Measurements from ENCODE around the gene SHLD1. TPM values are rescaled to one million over a fixed set of nuclear protein-coding genes. Genes with fewer than 3 reads are reported as not detected.

SHLD1 gene
- total RNA-seq, 2 donors from 2014 or later = 7.8 to 11.6 TPM

- ATAC-seq = no peak
- peaks cover 14 to 29% of the 10 kb centered on the region in 2 donors for H3K4me1 Mint-ChIP-seq (ENCODE audit: low read depth in 2 of 2)
- H3K36me3 Mint-ChIP-seq = no peaks in the 10 kb centered on the region
- H3K4me3 Mint-ChIP-seq = peak overlapping the region; percentile 60
- H3K9me3 Mint-ChIP-seq = no peaks in the 10 kb centered on the region
- H3K27ac Mint-ChIP-seq = no peak overlapping the region
- no peaks in the 10 kb centered on the region for H3K27me3 Mint-ChIP-seq
- DNase-seq (ENCODE audit: low spot score) = no peak
Observed at GRCh38 chr20:5842465-5842864, 92.3 kb downstream of the SHLD1 start.

GRCh38 chr20:5843054-5843592 lies 92.9 kb downstream of the SHLD1 start:
- no peak for DNase-seq (ENCODE audit: low spot score)
- ATAC-seq = peak in 1 of 2 donors; percentile 49
- Mint-ChIP-seq H3K9me3 (no peaks in the 10 kb centered on the region), H3K27ac (peak overlapping the region; percentile 17 to 30), H3K36me3 (no peaks in the 10 kb centered on the region), H3K27me3 (no peaks in the 10 kb centered on the region), H3K4me3 (peak overlapping the region; percentile 60), H3K4me1 (ENCODE audit: low read depth in 2 of 2) (peaks cover 14 to 29% of the 10 kb centered on the region in 2 donors)

GRCh38 chr20:5844063-5844681 lies 94.0 kb downstream of the SHLD1 start:
- Mint-ChIP-seq H3K4me1 (ENCODE audit: low read depth in 2 of 2) (peaks cover 16 to 37% of the 10 kb centered on the region in 2 donors), H3K27ac (peak overlapping the region; percentile 30 to 42)
- DNase-seq (ENCODE audit: low spot score) = no peak

GRCh38 chr20:5845681-5846615 lies 95.7 kb downstream of the SHLD1 start:
- no peak overlapping the region for H3K4me3 Mint-ChIP-seq
- ATAC-seq = no peak
- no peaks in the 10 kb centered on the region for H3K9me3 Mint-ChIP-seq
- no peaks in the 10 kb centered on the region for H3K27me3 Mint-ChIP-seq
- no peak for DNase-seq (ENCODE audit: low spot score)
- peaks cover 17 to 38% of the 10 kb centered on the region in 2 donors for H3K4me1 Mint-ChIP-seq (ENCODE audit: low read depth in 2 of 2)
- H3K36me3 Mint-ChIP-seq = no peaks in the 10 kb centered on the region
- no peak overlapping the region for H3K27ac Mint-ChIP-seq

More at GRCh38 chr20:5844063-5844681, 94.0 kb downstream of the SHLD1 start:
- Mint-ChIP-seq H3K36me3 (no peaks in the 10 kb centered on the region), H3K4me3 (peak overlapping the region; percentile 73), H3K27me3 (no peaks in the 10 kb centered on the region), H3K9me3 (no peaks in the 10 kb centered on the region)
- peak; percentile 93 to 98 for ATAC-seq

GRCh38 chr20:5848711-5849505 lies 98.7 kb downstream of the SHLD1 start:
- peaks cover 14 to 21% of the 10 kb centered on the region in 2 donors for H3K4me1 Mint-ChIP-seq (ENCODE audit: low read depth in 2 of 2)
- H3K9me3 Mint-ChIP-seq = no peaks in the 10 kb centered on the region
- DNase-seq (ENCODE audit: low spot score) = no peak
- no peaks in the 10 kb centered on the region for H3K36me3 Mint-ChIP-seq
- no peaks in the 10 kb centered on the region for H3K27me3 Mint-ChIP-seq
- no peak for ATAC-seq
- no peak overlapping the region for H3K4me3 Mint-ChIP-seq
- H3K27ac Mint-ChIP-seq = no peak overlapping the region

GRCh38 chr20:5855939-5856338 lies 105.7 kb downstream of the SHLD1 start:
- Mint-ChIP-seq H3K9me3 (no peaks in the 10 kb centered on the region), H3K27me3 (no peaks in the 10 kb centered on the region), H3K36me3 (no peaks in the 10 kb centered on the region), H3K4me1 (ENCODE audit: low read depth in 2 of 2) (peaks cover 0 to 3% of the 10 kb centered on the region in 2 donors), H3K4me3 (no peak overlapping the region), H3K27ac (no peak overlapping the region)
- no peak for DNase-seq (ENCODE audit: low spot score)
- no peak for ATAC-seq

- Mint-ChIP-seq H3K27ac (no peak overlapping the region), H3K4me3 (no peak overlapping the region), H3K4me1 (ENCODE audit: low read depth in 2 of 2) (peaks cover 12 to 13% of the 10 kb centered on the region in 2 donors), H3K36me3 (no peaks in the 10 kb centered on the region), H3K9me3 (no peaks in the 10 kb centered on the region), H3K27me3 (no peaks in the 10 kb centered on the region)
- ATAC-seq (no peak), DNase-seq (ENCODE audit: low spot score) (no peak)
Observed at GRCh38 chr20:5859608-5860007, 109.4 kb downstream of the SHLD1 start.

- ATAC-seq (no peak), DNase-seq (ENCODE audit: low spot score) (no peak)
- Mint-ChIP-seq H3K36me3 (no peaks in the 10 kb centered on the region), H3K9me3 (no peaks in the 10 kb centered on the region), H3K4me1 (ENCODE audit: low read depth in 2 of 2) (peaks cover 14 to 22% of the 10 kb centered on the region in 2 donors), H3K4me3 (peak overlapping the region; percentile 60), H3K27me3 (no peaks in the 10 kb centered on the region), H3K27ac (peak overlapping the region; percentile 37 to 57)
Observed at GRCh38 chr20:5862703-5863039, 112.5 kb downstream of the SHLD1 start.

GRCh38 chr20:5863040-5863833 lies 113.0 kb downstream of the SHLD1 start:
- Mint-ChIP-seq H3K9me3 (no peaks in the 10 kb centered on the region), H3K36me3 (no peaks in the 10 kb centered on the region), H3K4me3 (peak overlapping the region; percentile 60), H3K4me1 (ENCODE audit: low read depth in 2 of 2) (peaks cover 14 to 22% of the 10 kb centered on the region in 2 donors), H3K27me3 (no peaks in the 10 kb centered on the region), H3K27ac (peak overlapping the region; percentile 37 to 57)
- DNase-seq (ENCODE audit: low spot score) = no peak
- peak; percentile 73 to 86 for ATAC-seq

GRCh38 chr20:5864428-5864827 lies 114.2 kb downstream of the SHLD1 start:
- ATAC-seq = no peak
- Mint-ChIP-seq H3K9me3 (no peaks in the 10 kb centered on the region), H3K4me1 (ENCODE audit: low read depth in 2 of 2) (peaks cover 14 to 22% of the 10 kb centered on the region in 2 donors), H3K4me3 (peak overlapping the region; percentile 38), H3K36me3 (no peaks in the 10 kb centered on the region), H3K27me3 (no peaks in the 10 kb centered on the region), H3K27ac (peak overlapping the region in 1 of 2 donors; percentile 68)
- DNase-seq (ENCODE audit: low spot score) = no peak

GRCh38 chr20:5864873-5865587 lies 114.8 kb downstream of the SHLD1 start:
- H3K4me3 Mint-ChIP-seq = no peak overlapping the region
- peak overlapping the region in 1 of 2 donors; percentile 68 for H3K27ac Mint-ChIP-seq
- no peaks in the 10 kb centered on the region for H3K9me3 Mint-ChIP-seq
- no peaks in the 10 kb centered on the region for H3K36me3 Mint-ChIP-seq
- DNase-seq (ENCODE audit: low spot score) (no peak), ATAC-seq (no peak)
- H3K27me3 Mint-ChIP-seq = no peaks in the 10 kb centered on the region
- peaks cover 14 to 22% of the 10 kb centered on the region in 2 donors for H3K4me1 Mint-ChIP-seq (ENCODE audit: low read depth in 2 of 2)

- no peak overlapping the region for H3K4me3 Mint-ChIP-seq
- peaks cover 14 to 22% of the 10 kb centered on the region in 2 donors for H3K4me1 Mint-ChIP-seq (ENCODE audit: low read depth in 2 of 2)
- H3K36me3 Mint-ChIP-seq = no peaks in the 10 kb centered on the region
- no peak for DNase-seq (ENCODE audit: low spot score)
- H3K27ac Mint-ChIP-seq = no peak overlapping the region
- no peak for ATAC-seq
- no peaks in the 10 kb centered on the region for H3K9me3 Mint-ChIP-seq
- H3K27me3 Mint-ChIP-seq = no peaks in the 10 kb centered on the region
Observed at GRCh38 chr20:5865604-5866003, 115.4 kb downstream of the SHLD1 start.
